Femur (tissue), 1 donor: ENCODE measurements around the gene IPCEF1.

ENCODE experiments used
- DNase-seq: peaks from one replicate; pipeline ENCODE4 v3.0.0-alpha.2; 2017

Gene IPCEF1

DNA sequence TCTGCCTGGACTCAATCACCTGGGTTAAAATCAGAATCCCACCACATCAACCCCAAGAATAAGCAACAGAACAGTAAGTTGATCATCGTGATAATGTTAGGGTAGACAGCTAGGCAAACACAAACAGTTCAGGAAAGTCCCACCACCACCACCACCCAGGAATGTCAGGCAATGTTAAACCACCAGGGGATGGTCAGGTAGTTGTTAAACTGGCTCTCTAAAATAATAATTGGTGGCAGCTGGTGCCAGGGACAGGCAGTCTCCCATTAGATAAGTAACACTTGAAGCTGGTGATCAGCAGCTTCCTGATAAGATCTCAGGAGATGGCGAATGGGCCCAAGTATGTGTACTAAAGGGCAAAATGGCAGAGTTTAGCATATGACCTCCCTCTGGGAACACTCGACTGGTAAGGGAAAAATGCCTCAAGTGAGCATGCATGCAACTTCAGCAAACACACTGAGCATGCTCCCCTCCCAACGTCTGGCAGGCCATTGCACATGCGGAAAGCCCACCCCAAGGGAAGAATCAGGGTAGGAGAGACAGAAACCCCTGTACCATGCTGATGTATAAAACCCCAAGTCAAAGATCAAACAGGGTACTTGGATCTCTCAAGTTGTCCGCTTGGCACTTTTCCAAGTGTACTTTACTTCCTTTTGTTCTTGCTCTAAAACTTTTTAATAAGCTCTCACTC, 66.6 kb downstream of the IPCEF1 start:
- DNase-seq: no peak

DNA sequence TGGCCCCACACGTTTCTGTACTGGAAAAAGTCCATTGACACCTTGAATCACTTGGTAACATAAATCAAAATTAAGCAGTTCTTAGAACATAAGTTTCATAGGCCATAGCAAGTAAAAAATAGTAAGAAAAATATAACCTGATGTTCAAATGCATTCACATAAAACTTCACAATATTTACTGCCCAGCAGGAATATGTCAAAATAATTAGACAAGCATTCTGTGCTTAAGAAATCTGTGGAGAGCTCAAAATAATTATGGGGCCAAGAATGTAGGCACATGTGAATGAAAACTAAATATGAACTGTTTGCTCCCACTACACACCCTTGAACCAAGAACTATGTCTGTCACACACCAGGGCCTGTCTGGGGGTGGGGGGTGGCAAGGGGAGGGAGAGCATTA, 70.8 kb downstream of the IPCEF1 start:
- no peak for DNase-seq

DNA sequence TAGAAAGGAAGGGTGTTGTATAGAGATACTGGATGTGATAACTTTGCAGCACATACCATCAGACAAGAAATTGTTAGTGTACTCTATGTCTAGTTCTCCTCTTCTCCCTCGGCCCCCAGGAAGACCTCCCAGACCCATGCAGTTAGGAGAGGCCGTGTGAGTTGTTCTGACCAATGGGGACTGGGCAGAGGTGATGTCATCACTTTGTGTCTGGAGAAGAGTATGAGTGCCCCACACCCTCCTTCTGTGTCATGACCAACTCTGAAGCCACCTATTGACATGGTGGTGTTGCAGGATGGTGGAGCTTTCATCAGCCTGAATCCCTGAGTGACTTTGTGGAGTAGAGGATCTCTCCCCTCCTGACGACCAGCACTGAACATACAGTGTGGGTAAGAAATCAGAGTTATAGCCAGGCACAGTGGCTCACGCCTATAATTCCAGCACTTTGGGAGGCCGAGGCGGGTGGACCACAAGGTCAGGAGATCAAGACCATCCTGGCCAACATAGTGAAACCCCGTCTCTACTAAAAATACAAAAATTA, 72.2 kb downstream of the IPCEF1 start:
- no peak for DNase-seq

DNA sequence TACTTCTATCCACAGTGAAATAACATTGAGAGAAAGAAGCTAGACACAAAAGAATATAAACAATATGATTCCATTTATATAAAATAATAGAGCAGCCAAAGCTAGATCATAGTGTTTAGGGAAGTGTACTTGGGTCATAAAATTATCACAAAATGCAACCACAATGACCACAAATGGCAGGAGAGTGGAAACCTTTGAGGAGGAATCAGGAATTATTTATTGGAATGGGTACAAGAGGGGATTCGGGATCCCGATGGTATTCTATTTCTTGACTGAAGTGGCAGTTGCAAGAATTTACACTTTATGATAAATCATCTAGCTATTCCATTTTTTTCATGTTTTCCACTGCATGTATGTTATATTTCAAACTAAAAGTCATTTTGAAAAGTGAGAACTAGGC, 76.1 kb downstream of the IPCEF1 start:
- DNase-seq: no peak

DNA sequence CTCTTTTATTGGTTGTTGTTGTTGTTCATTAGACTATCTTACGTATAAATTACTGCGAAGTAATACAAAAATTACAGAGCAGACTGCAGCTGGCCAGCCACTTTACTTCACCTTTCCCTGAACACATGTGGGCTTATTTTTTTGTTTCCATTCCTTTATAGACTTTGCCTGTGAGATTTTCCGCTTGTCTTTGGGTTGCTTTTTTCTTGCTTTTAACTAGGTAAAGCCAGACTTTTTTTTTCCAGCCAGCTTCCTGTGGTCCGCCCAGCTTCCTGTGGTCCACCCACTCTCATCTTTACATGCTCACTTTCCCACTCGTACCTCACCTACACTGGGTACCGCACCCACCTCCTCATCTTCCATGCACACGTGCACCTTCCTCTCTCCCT, 79.0 kb downstream of the IPCEF1 start:
- DNase-seq: no peak

DNA sequence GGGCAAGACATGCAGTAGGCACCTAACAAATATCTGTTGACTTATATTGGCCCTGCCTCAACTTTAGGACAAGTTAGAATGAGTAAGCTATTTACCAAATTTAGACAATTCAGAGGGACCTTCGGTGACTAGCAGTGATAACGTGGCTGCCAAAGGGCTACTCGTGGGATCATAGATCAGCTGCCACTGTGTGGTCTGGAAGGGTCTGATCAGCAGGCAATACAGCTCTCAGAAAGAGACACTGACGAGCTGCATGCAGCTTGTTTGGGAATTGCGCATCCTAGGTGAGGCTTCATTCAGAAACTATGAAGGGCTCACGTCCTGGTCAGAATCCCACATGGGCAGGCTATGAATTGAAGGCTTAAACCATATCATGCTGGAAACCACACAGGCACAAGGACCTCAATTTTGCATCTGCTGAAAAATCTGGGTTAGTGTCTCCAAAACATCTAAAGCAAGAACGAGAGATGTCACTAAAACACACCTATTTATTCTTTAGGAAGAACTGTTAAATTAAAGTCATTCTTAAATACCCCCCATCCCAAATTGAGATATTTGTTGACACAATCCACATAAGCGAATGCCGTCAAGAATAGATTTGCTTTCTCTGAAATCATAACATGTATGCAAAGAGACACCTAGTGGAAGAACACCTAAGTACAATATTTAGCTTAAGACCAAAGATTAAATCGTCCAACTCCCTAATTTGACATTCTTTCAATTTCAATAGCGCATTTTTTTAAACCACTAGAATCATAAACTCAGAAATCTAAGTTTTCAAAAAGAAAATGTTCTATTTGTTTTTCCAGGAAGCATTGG, 79.6 kb downstream of the IPCEF1 start:
- no peak for DNase-seq

DNA sequence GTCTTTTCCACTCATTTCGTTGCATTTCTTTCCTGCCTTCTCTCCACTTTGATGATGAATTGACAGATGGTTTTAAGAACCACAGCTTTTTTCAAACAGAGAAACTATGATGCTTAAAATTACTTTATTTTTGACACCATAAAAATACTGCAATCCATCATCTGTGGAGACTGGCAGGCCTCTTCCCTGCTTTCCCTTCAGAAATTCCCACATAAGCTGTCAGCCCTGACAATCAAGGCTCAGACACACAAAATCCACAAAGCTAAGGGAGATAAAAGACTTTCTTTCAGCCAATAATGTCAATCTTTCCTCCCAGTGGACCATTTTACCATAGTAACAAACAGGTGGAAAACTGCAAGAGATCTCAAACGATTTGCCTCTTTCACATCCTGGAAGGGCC, 82.4 kb downstream of the IPCEF1 start:
- no peak for DNase-seq

DNA sequence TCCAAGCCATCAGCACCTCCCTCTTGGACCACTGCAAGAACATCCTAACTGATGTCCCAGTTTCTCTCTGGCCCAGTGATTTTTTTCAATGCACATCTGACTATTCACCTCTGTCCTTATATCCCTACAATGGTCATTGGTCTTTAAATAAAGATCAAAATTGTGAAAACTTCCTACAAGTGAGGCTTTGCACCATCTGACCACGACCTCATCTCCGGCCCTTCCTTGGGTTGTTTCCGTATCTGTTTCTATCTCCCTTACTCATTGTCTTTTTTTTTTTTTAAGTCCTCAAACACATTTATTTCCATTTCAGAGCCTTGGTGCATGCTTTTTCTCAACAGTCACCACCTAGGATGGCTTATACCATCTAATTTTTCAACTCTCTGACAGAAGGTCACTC, 88.1 kb downstream of the IPCEF1 start:
- no peak for DNase-seq

DNA sequence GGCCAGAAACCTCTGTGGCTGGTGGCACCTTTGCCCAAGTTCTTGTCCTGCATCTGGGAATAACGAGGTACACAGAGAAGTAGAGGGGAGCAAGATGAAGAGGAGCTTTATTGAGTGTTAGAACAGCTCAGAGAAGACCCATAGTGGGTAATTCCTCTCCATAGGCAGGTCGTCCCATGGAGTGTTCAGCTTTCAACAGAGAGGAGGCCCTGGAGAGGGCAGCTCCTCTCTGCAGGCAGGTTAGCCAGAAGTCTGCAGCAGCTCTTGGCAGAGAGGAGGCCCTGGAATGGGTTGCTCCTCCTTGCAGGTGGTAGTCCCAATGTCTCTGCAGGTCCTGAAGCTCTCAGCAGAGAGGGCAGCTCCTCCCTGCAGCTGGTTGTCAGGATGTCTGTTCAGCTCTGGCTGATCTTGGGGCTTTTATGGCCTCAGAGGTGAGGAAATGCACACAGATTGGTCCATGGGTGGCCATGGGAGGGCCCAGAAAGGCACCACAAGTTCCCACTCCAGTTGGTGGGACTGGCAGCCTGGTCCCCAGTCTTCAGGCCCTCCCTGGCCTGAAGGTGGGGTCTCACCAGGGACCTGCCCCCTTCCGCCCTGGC, 89.0 kb downstream of the IPCEF1 start:
- no peak for DNase-seq

DNA sequence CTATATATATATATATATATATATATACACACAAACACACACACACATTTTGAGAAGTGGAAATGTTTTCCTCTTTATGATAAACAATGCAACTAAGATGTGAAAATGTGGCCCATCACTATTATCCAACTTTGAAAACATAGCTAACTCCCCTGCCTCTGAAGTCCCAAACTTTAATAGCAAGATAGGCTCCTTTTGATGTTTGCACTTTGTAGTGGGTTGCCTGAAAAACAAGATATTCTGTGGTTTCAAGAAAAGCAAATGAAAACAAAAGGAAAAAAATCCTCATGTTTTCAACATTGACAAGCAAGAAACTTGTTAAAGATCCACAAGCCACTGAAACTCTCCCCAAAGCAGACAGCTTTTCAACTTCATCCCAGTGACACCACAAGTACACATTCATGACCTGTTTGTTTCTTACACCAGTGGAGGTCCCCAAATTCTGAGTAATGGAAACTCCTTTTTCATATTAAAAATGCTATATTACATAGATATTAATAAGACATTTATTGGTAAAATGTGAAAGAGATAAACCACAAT, 90.0 kb downstream of the IPCEF1 start:
- no peak for DNase-seq

DNA sequence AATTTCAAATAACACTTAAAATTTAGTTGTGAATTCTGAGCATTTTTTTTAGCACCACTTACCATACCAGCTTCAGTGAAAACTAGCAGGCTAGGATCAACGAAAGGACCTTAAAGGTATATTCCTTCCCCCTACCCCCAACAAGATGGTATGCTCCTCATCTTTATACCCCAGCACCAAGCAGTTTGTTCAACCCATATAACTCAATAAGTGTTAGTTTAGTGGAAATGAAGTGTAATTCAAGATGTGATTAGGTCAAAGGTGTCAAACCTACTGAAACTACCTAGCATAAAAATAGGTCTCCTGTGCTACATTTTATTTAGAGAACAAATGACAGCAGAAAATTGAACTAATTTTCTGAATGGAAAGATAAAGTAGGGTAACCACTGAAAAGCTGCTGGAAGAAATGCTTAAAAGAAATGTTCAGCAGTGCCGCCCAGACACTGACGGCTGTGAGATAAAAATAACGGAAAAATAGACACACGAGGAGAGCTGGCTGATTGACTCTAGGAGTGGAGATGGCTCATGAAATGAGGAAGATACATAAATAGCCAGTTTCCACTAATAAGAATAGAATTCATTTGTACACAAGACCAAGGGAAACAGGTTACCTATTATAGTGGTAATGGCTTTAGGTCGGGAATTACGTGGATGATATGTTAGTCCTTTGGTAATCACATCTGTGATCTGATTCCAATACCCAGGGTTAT, 94.8 kb downstream of the IPCEF1 start:
- DNase-seq: no peak

DNA sequence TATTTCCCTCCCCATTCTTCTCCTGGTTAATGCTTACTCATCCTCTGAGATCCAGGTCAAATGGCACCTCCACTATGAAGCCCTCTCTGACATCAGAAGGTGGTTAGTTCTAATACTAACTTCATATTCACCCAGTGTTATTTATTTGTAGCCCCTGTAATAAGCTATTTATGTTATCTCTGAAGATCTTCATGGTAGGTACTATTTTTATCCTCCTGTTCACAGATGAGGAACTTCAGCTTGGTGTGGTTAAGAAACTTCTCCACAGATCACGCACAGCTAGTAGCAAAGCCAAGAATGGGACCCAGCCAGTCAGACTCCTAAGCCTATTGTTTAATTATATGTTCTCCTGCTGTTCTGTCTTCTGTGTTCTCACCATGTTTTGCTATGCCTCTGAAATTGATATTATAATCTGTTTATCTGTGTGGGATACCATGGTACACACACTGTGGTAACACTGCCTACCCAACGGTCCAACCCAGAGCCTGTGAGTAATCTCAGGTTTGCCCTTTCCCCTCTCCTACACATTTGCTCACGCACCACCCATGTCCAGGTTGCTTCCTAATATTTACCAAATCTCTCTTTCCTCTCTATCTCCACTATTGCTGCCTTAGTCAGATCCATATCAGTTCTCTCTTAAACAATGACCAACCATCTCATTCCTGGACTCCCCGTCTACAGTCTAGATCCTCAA, 98.4 kb downstream of the IPCEF1 start:
- no peak for DNase-seq

DNA sequence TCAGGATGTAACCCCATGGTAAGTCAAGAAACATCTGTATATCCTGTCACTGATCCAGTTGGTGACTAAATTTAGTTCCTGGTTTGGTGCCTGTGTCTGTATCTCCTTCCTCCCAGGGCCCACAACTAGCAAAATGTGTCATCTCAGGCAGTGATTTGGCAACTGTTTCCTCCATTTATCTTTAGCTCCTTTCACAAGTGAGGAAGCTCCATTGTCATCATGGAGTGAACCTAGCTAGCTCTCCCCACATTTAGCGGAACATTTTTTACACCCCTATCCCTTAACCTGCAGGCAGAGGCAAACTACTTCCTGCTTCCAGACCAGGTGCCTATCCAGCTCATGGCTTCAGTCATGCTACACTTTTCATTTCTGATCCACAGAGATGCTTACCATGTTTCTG, 99.5 kb downstream of the IPCEF1 start:
- DNase-seq: no peak

DNA sequence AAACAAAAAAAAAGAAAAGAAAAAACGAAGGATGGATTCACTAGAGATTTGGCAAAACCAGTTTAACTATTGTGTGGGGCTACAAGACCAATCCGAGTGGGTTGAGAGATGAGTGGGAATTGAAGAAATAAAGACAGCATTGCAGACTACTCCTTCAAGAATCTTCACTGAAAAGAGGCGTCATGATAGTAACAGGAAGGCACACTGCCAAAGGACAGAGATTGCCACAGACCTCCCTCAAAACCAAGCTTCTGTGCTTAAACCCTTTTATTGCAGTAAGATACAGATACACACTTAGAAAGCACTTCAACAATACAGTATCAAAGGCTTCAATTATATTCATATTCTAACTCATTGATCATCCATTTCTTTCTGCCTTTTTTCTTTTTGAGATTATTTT, 103.9 kb downstream of the IPCEF1 start:
- DNase-seq: no peak

DNA sequence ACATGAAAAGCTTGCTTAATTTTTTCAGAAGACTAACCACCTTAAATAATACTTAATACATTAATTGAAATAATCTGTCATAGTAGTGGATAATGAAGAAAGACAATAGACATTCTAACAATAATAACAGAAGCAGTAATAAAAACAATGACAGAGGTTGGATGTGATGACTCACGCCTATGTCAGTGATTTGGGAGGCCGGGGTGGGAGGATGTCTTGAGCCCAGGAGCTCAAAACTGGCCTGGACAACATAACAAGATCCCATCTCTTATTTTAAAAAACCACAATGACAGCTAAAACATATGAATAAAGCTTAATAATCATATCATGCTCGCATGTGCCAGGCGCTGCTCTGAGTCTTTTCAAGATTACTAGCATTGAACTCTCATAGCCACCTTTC, 105.5 kb downstream of the IPCEF1 start:
- DNase-seq: no peak

DNA sequence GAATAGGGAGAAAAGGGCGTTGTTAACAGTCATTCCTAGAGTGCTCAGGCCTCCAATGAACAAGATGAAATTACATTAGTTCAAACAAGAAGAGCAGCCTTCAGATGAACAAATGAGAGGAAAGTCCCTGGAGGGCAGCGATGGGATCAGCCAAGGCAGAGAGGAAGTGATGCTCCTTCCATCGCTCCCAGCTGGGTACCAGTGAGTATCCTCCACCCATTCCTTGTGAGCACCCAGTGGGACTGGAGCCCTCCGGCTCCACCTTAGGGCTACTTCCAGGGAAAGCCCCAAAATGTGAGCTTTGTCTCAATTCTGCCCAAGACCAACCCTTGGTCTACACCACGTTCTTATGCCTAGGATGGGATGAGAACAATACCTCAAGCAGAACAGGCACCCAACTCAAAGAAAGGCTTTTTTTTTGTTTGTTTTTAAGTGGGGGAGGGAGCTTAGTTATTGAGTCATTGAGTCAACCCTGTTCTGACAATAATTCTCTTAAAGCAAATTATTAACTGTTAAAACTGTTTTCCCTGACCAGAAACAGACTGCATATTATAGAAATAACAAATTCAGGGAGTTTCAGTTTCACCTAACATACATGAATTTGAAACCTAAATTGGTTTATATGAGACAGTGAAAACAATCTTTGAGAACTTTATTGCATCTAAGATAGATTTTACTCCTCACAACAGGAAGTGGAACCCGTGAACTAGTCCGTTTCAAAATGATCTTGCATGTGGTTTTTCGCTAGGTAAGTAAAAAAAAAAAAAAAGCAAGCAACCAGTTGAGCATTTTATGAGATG, 106.9 kb downstream of the IPCEF1 start:
- DNase-seq: no peak

DNA sequence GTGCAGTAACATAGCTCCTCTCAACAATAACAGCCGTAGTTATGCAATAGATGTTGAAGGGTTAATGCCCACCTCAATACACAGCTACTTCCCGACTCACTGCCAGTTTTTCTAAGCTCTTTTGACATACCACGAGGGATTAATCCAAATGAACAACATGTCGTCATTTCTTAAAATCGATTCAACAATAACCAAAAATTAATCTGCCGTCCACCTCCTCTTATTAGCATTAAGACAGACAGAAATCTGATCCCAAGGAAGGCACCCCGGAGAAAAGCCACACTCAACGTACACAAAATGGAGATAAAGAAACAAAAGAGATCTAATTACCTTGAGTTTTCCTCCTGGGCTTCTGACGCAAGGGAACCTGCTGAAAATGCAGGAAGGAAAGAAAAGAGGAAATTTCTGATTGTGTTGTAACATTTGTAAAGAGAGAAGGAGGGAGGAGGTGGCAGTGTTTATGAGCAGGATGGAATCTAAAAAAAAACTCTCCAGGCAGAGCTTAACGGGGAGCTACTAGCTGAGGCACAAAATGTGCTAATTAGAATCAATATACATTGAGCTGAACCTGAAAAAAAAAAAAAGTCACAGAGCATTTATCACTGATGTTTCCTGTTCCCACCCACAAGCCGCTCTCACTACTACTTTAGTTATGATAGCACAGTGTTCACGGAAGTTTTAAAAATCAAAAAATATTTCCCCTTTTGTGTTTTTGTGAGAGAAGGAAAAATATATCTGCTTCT, 109.3 kb downstream of the IPCEF1 start:
- no peak for DNase-seq

DNA sequence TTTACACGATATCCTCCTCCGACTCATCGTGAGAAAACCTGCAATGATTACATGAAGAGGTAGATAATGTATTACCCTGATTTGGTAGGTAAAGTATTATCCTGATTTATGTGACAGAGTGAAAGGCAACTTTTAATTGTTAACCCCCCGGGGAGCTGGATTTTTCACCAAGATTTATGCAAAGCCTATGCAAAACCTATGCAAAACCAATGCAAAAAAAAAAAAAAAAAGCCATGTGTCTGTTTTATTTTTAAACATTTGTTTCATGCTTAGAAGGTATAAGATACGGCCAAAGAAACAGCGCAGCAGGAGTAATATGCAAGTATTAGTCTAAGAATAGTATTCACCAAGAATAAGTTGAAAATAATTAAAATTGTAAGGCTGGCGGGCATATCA, 109.9 kb downstream of the IPCEF1 start:
- no peak for DNase-seq

DNA sequence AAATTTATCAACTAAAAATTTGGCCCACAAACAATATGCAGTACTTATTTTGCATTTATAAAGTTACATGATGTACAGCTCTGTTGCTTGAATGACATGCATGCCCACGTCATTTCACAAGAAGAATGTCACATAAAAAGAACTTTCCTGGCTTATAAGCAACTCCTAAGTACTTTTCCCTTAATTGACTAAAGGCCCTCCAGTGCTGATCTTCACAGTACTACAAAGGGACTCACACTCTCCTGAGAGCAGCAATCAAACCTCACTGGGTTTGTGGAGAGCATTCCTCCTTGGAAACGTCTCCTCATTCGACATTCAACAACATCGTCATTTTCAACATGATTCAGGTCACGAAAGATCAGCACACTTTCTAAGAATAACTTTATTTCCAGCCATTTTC, 111.1 kb downstream of the IPCEF1 start:
- DNase-seq: no peak
